Measurements from ENCODE around the gene C6orf89. TPM values are rescaled to one million over a fixed set of nuclear protein-coding genes. Genes with fewer than 3 reads are reported as not detected.

Gene C6orf89
- total RNA-seq, 4 donors from 2014 or later, result 7.8 to 41.8 (median 28.2) TPM

GRCh38 chr6:36970892-36971842 is 85.4 kb downstream of the C6orf89 start:
- intact Hi-C loops (cut with DNase I; ENCODE audit: low total_unique reads) (no loop called here), in situ Hi-C loops (cut with MboI; ENCODE audit: low pct_ligation_motif_present in 1 of 4, low pct_unique_long_range_greater_than_20kb in 1 of 4, low sequenced_read_pairs in 3 of 4) (no loop called here)
- Histone ChIP-seq H3K27ac (no peak overlapping the region), H3K9me3 (no peaks in the 10 kb centered on the region), H3K27me3 (no peaks in the 10 kb centered on the region), H3K4me3 (no peak overlapping the region), H3K36me3 (peaks cover 0 to 87% (median 38%) of the 10 kb centered on the region in 4 donors), H3K4me1 (no peaks in the 10 kb centered on the region)
- 93% methylated on average over 17 of the region's 17 CpGs; no CpG with 5 or more reads in 1 of the 2 donors for WGBS, 2 donors (ENCODE audit: low coverage in 1 of 2)
- no peak for DNase-seq
- TF ChIP-seq CTCF (IDR thresholded peaks at IDR 0.05), result no peak
- TF ChIP-seq POLR2A (IDR thresholded peaks at IDR 0.05), result no peak
- no peak for TF ChIP-seq EP300 (IDR thresholded peaks at IDR 0.05; ENCODE audit: low read depth)
- no peak for TF ChIP-seq POLR2AphosphoS5 (IDR thresholded peaks at IDR 0.05)

GRCh38 chr6:36971921-36972673 is 86.3 kb downstream of the C6orf89 start:
- 86 to 91% methylated on average over 7 to 14 of the region's 14 CpGs for WGBS, 2 donors (ENCODE audit: low coverage in 1 of 2)
- intact Hi-C loops (cut with DNase I; ENCODE audit: low total_unique reads) (no loop called here), in situ Hi-C loops (cut with MboI; ENCODE audit: low pct_ligation_motif_present in 1 of 4, low pct_unique_long_range_greater_than_20kb in 1 of 4, low sequenced_read_pairs in 3 of 4) (no loop called here)
- peaks cover 0 to 95% (median 43%) of the 10 kb centered on the region in 4 donors for H3K36me3 ChIP-seq
- TF ChIP-seq POLR2A (IDR thresholded peaks at IDR 0.05) (no peak), POLR2AphosphoS5 (IDR thresholded peaks at IDR 0.05) (no peak), EP300 (IDR thresholded peaks at IDR 0.05; ENCODE audit: low read depth) (no peak), CTCF (IDR thresholded peaks at IDR 0.05) (no peak)
- no peaks in the 10 kb centered on the region for H3K4me1 ChIP-seq
- no peak for DNase-seq
- no peaks in the 10 kb centered on the region for H3K27me3 ChIP-seq
- H3K9me3 ChIP-seq, result no peaks in the 10 kb centered on the region
- no peak overlapping the region for H3K4me3 ChIP-seq
- H3K27ac ChIP-seq, result no peak overlapping the region

GRCh38 chr6:36973190-36973589 is 87.4 kb downstream of the C6orf89 start:
- Histone ChIP-seq H3K9me3 (no peaks in the 10 kb centered on the region), H3K4me1 (no peaks in the 10 kb centered on the region), H3K27ac (no peak overlapping the region), H3K36me3 (peaks cover 0 to 97% (median 48%) of the 10 kb centered on the region in 4 donors), H3K27me3 (no peaks in the 10 kb centered on the region), H3K4me3 (no peak overlapping the region)
- TF ChIP-seq POLR2AphosphoS5 (IDR thresholded peaks at IDR 0.05) (no peak), EP300 (IDR thresholded peaks at IDR 0.05; ENCODE audit: low read depth) (no peak), POLR2A (IDR thresholded peaks at IDR 0.05) (no peak), CTCF (IDR thresholded peaks at IDR 0.05) (no peak)
- intact Hi-C loops (cut with DNase I; ENCODE audit: low total_unique reads) (no loop called here), in situ Hi-C loops (cut with MboI; ENCODE audit: low pct_ligation_motif_present in 1 of 4, low pct_unique_long_range_greater_than_20kb in 1 of 4, low sequenced_read_pairs in 3 of 4) (no loop called here)
- WGBS, 2 donors (ENCODE audit: low coverage in 1 of 2), result 86 to 100% methylated on average over 1 of the region's 1 CpG
- no peak for DNase-seq

- no peaks in the 10 kb centered on the region for H3K27me3 ChIP-seq
Observed at GRCh38 chr6:36973647-36974046, 87.9 kb downstream of the C6orf89 start.

More at GRCh38 chr6:36973647-36974046, 87.9 kb downstream of the C6orf89 start:
- no peaks in the 10 kb centered on the region for H3K9me3 ChIP-seq
- intact Hi-C loops (cut with DNase I; ENCODE audit: low total_unique reads) (no loop called here), in situ Hi-C loops (cut with MboI; ENCODE audit: low pct_ligation_motif_present in 1 of 4, low pct_unique_long_range_greater_than_20kb in 1 of 4, low sequenced_read_pairs in 3 of 4) (no loop called here)
- no peak for DNase-seq
- no peaks in the 10 kb centered on the region for H3K4me1 ChIP-seq
- no peak overlapping the region for H3K27ac ChIP-seq
- no peak for TF ChIP-seq POLR2A (IDR thresholded peaks at IDR 0.05)
- TF ChIP-seq CTCF (IDR thresholded peaks at IDR 0.05), result no peak
- no peak for TF ChIP-seq EP300 (IDR thresholded peaks at IDR 0.05; ENCODE audit: low read depth)
- no peak for TF ChIP-seq POLR2AphosphoS5 (IDR thresholded peaks at IDR 0.05)
- H3K36me3 ChIP-seq, result peaks cover 0 to 97% (median 48%) of the 10 kb centered on the region in 4 donors
- H3K4me3 ChIP-seq, result no peak overlapping the region
- WGBS, 2 donors (ENCODE audit: low coverage in 1 of 2), result 92 to 100% methylated on average over 1 to 4 of the region's 4 CpGs
